Measurements from ENCODE around the gene CATSPER4. TPM values are rescaled to one million over a fixed set of nuclear protein-coding genes. Genes with fewer than 3 reads are reported as not detected.

The CATSPER4 gene
- total and polyA plus RNA-seq, 4 experiments from 2014 or later = not detected

DNA sequence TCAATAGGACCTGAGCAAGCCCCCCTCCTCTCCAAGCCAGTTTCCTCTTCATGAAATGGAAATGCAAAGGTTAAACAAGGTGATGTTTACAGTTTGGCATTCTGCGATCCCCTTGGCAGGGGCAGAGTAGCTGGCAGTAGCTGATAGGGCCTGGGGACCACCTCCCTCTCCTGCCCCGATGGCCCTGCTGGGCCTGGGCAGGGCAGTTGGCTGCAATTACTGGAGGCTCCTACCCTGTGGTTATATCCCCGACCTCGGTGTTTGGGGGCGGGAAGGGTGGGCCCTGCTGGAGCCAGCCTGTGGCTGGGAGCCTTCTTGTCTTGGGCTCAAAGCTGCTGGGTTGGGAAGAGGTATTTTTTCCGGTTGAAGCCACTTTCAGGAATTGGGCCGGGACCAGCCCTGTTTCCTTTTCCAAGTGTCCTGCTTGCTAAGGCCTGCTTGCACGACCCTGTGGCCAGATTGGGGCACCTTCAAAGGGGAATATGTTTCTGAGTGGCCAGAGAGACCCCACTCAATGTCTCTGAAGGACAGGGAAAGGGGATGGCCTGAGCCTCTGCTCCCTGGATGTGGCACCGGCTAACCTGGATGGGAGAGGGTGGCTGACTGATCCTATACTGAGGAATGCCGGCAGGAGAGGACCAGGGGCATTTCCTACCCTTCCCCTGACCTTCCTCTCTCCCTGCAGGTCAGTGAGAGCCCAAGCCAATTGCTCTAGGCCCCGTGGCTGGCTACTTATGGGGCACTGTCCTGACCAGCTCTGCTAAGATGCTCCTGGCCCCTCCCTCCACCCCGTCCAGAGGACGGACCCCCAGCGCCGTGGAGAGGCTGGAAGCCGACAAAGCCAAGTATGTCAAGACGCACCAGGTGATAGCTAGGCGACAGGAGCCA lies 29.6 kb upstream of the CATSPER4 start:
- H3K27me3 ChIP-seq (ENCODE audit: insufficient read depth, low read length) = peaks cover 7% of the 10 kb centered on the region
- intact Hi-C loops (cut with micrococcal nuclease) = no loop called here
- Mint-ChIP-seq H3K9me3 (no peaks in the 10 kb centered on the region), H3K27me3 (peaks cover 16 to 29% of the 10 kb centered on the region in 2 donors), H3K4me1 (peaks cover 0 to 11% (median 8%) of the 10 kb centered on the region in 4 donors), H3K4me3 (peak overlapping the region in 2 of 8 donors; percentile 30 to 36), H3K36me3 (no peaks in the 10 kb centered on the region), H3K27ac (no peak overlapping the region)
- no peaks in the 10 kb centered on the region for H3K9me3 ChIP-seq (ENCODE audit: control insufficient read depth in 1 of 2, low read length in 2 of 2)
- H3K4me1 ChIP-seq (ENCODE audit: insufficient read depth, low read length) = peaks cover 16% of the 10 kb centered on the region
- H3K36me3 ChIP-seq (ENCODE audit: insufficient read depth, low read length) = no peaks in the 10 kb centered on the region
- DNase-seq = no peak
- H3K27ac ChIP-seq (ENCODE audit: low read depth, low read length) = no peak overlapping the region
- ChIA-PET CTCF (ENCODE audit: partially characterized antibody) (interaction anchor here (0.6 to 1.0 kb wide), 3 partner anchors 16 to 38 kb away, joined by 3 read pairs; no protein-coding TSS in a partner anchor), POLR2A (ENCODE audit: partially characterized antibody) (interaction anchor here (0.7 kb wide), 1 partner anchor 76 kb away, joined by 5 read pairs; no protein-coding TSS in a partner anchor)
- no peak overlapping the region for H3K4me3 ChIP-seq (ENCODE audit: low read length in 2 of 2)

DNA sequence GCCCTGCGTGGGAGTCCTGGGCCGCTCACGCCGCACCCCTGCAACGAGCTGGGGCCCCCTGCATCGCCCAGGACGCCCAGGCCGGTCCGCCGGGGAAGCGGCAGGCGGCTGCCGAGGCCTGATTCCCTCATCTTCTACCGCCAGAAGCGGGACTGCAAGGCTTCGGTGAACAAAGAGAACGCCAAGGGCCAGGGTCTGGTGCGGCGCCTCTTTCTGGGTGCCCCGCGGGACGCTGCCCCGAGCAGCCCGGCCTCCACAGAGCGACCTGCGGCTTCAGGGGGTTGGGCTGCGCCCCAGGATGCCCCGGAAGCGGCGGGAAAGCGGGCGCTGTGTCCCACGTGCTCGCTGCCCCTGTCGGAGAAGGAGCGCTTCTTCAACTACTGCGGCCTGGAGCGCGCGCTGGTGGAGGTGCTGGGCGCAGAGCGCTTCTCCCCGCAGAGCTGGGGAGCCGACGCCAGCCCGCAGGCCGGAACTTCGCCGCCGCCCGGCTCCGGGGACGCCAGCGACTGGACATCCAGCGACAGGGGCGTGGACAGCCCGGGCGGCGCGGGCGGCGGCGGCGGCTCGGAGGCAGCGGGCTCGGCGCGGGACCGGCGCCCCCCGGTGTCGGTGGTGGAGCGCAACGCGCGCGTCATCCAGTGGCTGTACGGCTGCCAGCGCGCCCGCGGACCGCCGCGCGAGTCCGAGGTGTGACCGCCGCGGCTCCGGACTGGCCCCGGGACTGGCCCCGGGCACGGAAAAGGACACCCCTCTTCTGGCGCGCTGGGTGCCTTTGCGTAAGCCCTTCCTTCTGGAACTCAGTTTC lies 28.8 kb upstream of the CATSPER4 start:
- Histone ChIP-seq H3K4me3 (ENCODE audit: low read length in 2 of 2) (no peak overlapping the region), H3K9me3 (ENCODE audit: control insufficient read depth in 1 of 2, low read length in 2 of 2) (no peaks in the 10 kb centered on the region), H3K4me1 (ENCODE audit: insufficient read depth, low read length) (peaks cover 16% of the 10 kb centered on the region), H3K36me3 (ENCODE audit: insufficient read depth, low read length) (no peaks in the 10 kb centered on the region), H3K27me3 (ENCODE audit: insufficient read depth, low read length) (peaks cover 7% of the 10 kb centered on the region), H3K27ac (ENCODE audit: low read depth, low read length) (no peak overlapping the region)
- ChIA-PET POLR2A (ENCODE audit: partially characterized antibody) (no interaction called here), CTCF (ENCODE audit: partially characterized antibody) (interaction anchor here (0.6 to 2.2 kb wide), 2 partner anchors 17 to 23 kb away, joined by 3 to 11 read pairs; no protein-coding TSS in a partner anchor)
- peak overlapping the region in 7 of 8 donors; percentile 40 to 74 (median 59) for H3K4me3 Mint-ChIP-seq
- H3K4me1 Mint-ChIP-seq = peaks cover under 1 to 11% (median 8%) of the 10 kb centered on the region in 4 donors
- H3K27me3 Mint-ChIP-seq = peaks cover 14 to 27% of the 10 kb centered on the region in 2 donors
- H3K9me3 Mint-ChIP-seq = no peaks in the 10 kb centered on the region
- DNase-seq = peak in 4 of 5 donors; percentile 20 to 35 (median 26)
- no peak overlapping the region for H3K27ac Mint-ChIP-seq
- no peaks in the 10 kb centered on the region for H3K36me3 Mint-ChIP-seq
- intact Hi-C loops (cut with micrococcal nuclease) = no loop called here

DNA sequence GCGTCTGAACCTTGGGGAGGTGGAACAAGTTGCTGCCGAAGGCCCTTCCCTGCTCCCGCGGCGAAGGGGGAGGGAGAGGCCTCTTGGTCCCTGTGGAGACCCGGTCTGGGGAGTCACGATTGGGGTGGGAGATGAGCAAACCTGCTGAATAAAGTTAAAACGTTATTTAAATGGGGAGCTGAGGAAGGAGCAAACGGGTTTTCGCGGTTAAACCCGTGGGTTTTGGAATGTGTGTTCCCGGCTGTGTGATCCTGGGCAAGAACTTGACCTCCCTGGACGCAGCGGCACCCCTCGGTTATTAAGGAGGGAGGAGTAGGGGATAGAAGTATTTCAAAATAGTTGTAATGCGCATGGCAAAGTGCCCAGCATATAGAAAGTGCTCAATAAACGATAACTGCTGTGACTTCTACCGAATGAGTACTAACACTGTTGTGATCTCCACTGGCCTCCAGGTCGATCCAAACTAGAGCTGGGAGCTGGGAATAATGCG lies 28.1 kb upstream of the CATSPER4 start:
- no peak for DNase-seq
- intact Hi-C loops (cut with micrococcal nuclease) = no loop called here
- Mint-ChIP-seq H3K4me1 (peaks cover 4 to 15% (median 10%) of the 10 kb centered on the region in 4 donors), H3K9me3 (no peaks in the 10 kb centered on the region), H3K27me3 (peaks cover 14 to 26% of the 10 kb centered on the region in 2 donors), H3K36me3 (no peaks in the 10 kb centered on the region), H3K27ac (peak overlapping the region in 1 of 7 donors; percentile 68), H3K4me3 (peak overlapping the region; percentile 39 to 74 (median 58))
- H3K27ac ChIP-seq (ENCODE audit: low read depth, low read length) = no peak overlapping the region
- no peaks in the 10 kb centered on the region for H3K9me3 ChIP-seq (ENCODE audit: control insufficient read depth in 1 of 2, low read length in 2 of 2)
- H3K4me3 ChIP-seq (ENCODE audit: low read length in 2 of 2) = no peak overlapping the region
- H3K36me3 ChIP-seq (ENCODE audit: insufficient read depth, low read length) = no peaks in the 10 kb centered on the region
- ChIA-PET POLR2A (ENCODE audit: partially characterized antibody) (no interaction called here), CTCF (ENCODE audit: partially characterized antibody) (interaction anchor here (0.6 to 2.2 kb wide), 4 partner anchors 10 to 52 kb away, joined by 3 to 11 read pairs (median 3); no protein-coding TSS in a partner anchor)
- H3K27me3 ChIP-seq (ENCODE audit: insufficient read depth, low read length) = peaks cover 7% of the 10 kb centered on the region
- peaks cover 16% of the 10 kb centered on the region for H3K4me1 ChIP-seq (ENCODE audit: insufficient read depth, low read length)

DNA sequence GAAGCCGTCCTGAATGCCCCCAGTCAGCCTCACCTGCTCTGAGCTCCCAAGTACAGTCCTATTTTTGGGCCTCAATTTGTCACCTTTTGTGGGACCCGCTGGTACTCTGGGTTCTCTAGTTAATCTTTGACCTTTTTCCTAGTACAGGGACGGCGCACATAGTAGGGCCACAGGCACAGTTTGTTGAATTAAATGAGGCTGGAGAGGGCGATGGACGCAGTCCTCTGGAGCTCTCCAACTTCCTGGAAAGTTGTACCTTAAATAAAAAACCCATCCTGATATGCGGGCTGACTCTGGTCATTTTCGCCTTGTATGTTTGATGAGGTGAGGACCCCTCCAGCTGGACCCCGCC lies 26.7 kb upstream of the CATSPER4 start:
- H3K36me3 Mint-ChIP-seq = no peaks in the 10 kb centered on the region

DNA sequence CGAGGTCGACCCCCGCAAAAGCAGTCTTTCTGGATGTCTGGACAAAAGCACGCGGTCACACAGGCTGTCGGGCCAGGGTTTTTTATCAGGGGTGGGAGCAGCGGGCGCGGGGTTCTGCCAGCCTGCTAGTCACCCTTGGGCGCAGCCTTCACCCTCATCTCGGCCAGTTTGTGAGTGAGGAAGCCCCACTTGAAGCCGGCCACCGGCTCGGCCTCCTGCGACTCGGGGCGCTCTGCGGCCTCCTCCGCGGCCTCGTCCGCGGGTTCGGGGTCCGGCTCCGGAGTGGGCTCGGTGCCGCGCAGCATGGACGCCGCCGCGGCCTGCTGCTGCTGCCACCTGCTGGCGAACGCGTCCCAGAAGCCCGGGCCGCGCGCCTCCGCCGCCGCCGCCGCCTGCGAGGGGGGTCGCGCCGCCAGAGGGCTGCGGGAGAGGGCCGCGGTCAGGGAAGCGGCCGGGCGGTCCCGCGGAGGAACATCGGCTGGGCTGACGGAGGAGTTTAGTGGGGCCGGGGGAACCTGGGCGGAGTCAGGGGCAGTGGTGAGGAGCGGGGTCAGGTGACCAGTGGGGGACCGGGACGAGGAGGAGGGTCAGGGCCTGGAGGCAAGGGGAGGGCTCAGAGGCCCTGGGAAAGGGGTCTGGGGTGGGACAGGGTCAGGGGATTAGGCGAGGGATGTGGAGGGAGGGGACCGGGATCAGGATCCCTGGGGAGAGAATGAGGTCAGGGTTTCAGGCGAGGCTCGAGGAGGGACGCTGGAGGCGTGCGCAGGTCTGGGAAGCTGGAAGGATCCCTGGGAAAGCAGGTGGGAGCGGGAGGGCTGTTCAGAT lies 26.2 kb upstream of the CATSPER4 start:
- H3K4me1 ChIP-seq (ENCODE audit: insufficient read depth, low read length) = peaks cover 18% of the 10 kb centered on the region
- Mint-ChIP-seq H3K27me3 (peaks cover 5 to 15% of the 10 kb centered on the region in 2 donors), H3K36me3 (no peaks in the 10 kb centered on the region), H3K9me3 (no peaks in the 10 kb centered on the region), H3K4me1 (peaks cover 4 to 18% (median 10%) of the 10 kb centered on the region in 4 donors), H3K4me3 (peak overlapping the region; percentile 28 to 75 (median 65)), H3K27ac (peak overlapping the region in 1 of 7 donors; percentile 66)
- ChIA-PET POLR2A (ENCODE audit: partially characterized antibody) (no interaction called here), CTCF (ENCODE audit: partially characterized antibody) (interaction anchor here (0.7 to 10.3 kb wide), 16 partner anchors 10 to 301 kb away, joined by 3 to 167 read pairs (median 4); partner anchors contain the start of gene CEP85)
- peaks cover 7% of the 10 kb centered on the region for H3K27me3 ChIP-seq (ENCODE audit: insufficient read depth, low read length)
- H3K4me3 ChIP-seq (ENCODE audit: low read length in 2 of 2) = peak overlapping the region in 1 of 2 donors; percentile 24
- no peak overlapping the region for H3K27ac ChIP-seq (ENCODE audit: low read depth, low read length)
- H3K36me3 ChIP-seq (ENCODE audit: insufficient read depth, low read length) = no peaks in the 10 kb centered on the region
- intact Hi-C loops (cut with micrococcal nuclease) = loop anchor here (1.0 kb wide), 3 partner anchors 19 to 129 kb away; no protein-coding TSS in a partner anchor
- no peaks in the 10 kb centered on the region for H3K9me3 ChIP-seq (ENCODE audit: control insufficient read depth in 1 of 2, low read length in 2 of 2)
- peak in 4 of 5 donors; percentile 53 to 67 (median 56) for DNase-seq

More for the DNA sequence above, 26.7 kb upstream of the CATSPER4 start:
- Histone ChIP-seq H3K4me3 (ENCODE audit: low read length in 2 of 2) (peak overlapping the region in 1 of 2 donors; percentile 24), H3K27me3 (ENCODE audit: insufficient read depth, low read length) (peaks cover 7% of the 10 kb centered on the region), H3K27ac (ENCODE audit: low read depth, low read length) (no peak overlapping the region), H3K4me1 (ENCODE audit: insufficient read depth, low read length) (peaks cover 16% of the 10 kb centered on the region), H3K36me3 (ENCODE audit: insufficient read depth, low read length) (no peaks in the 10 kb centered on the region), H3K9me3 (ENCODE audit: control insufficient read depth in 1 of 2, low read length in 2 of 2) (no peaks in the 10 kb centered on the region)
- ChIA-PET CTCF (ENCODE audit: partially characterized antibody) (interaction anchor here (0.7 to 2.2 kb wide), 14 partner anchors 9 to 302 kb away, joined by 3 to 11 read pairs (median 4); partner anchors contain the start of gene CEP85), POLR2A (ENCODE audit: partially characterized antibody) (no interaction called here)
- H3K27ac Mint-ChIP-seq = no peak overlapping the region
- H3K4me3 Mint-ChIP-seq = peak overlapping the region; percentile 26 to 64 (median 42)
- intact Hi-C loops (cut with micrococcal nuclease) = loop anchor here (1.0 kb wide), 3 partner anchors 18 to 128 kb away; no protein-coding TSS in a partner anchor
- DNase-seq = no peak
- peaks cover 4 to 15% (median 10%) of the 10 kb centered on the region in 4 donors for H3K4me1 Mint-ChIP-seq
- H3K27me3 Mint-ChIP-seq = peaks cover 5 to 17% of the 10 kb centered on the region in 2 donors
- no peaks in the 10 kb centered on the region for H3K9me3 Mint-ChIP-seq
